ENCODE measurements around the gene GARNL3. TPM values are rescaled to one million over a fixed set of nuclear protein-coding genes. Genes with fewer than 3 reads are reported as not detected.

Gene GARNL3
- total and polyA plus RNA-seq, 2 of the 13 experiments (the other 11 are each of a cell fraction or from before 2014, with no cell fraction given) = 3.9 to 11.0 TPM

DNA sequence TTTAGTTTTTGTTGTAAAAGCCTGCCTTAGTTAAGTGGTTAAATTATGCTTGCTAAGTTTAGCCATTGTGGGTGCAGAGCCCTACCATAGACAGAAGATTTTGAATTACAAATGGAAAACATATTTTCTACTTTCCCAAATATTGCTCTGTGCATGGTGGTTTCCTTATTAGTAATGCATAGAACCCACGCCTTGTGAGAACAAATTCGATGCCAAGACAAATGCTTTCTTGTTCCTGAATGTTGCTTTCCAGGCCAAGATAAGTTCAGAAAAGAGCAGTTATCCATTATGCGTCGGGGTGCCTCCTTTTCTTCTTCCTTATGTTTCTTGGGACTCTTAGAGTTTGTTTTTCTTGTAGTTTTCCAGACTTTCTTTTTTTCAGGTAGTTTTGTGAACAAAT lies 31.0 kb upstream of the GARNL3 start:
- Histone ChIP-seq H3K36me3 (replicated peaks in 1 of 2; ENCODE audit: control insufficient read depth in 1 of 2, insufficient read depth in 2 of 2, low read length in 2 of 2) (peaks cover 0 to 3% of the 10 kb centered on the region in 2 experiments; a peak in 1 of 5 replicates), H3K4me1 (ENCODE audit: insufficient read depth, low read length) (no peaks in the 10 kb centered on the region), H2AFZ (ENCODE audit: low read length) (no peak overlapping the region), H3K27ac (ENCODE audit: extremely low read length, insufficient read depth, low read length) (no peak overlapping the region), H3K4me2 (ENCODE audit: low read depth, low read length) (no peak overlapping the region), H3K9ac (ENCODE audit: insufficient read depth, low read depth, low read length) (no peak overlapping the region), H4K20me1 (ENCODE audit: insufficient read depth, low read length) (no peaks in the 10 kb centered on the region), H3K9me3 (ENCODE audit: low read length) (no peaks in the 10 kb centered on the region), H3K27me3 (ENCODE audit: control insufficient read depth in 1 of 2, insufficient read depth in 2 of 2, low read length in 2 of 2) (no peaks in the 10 kb centered on the region), H3K79me2 (ENCODE audit: insufficient read depth, low read length) (no peaks in the 10 kb centered on the region), H3K4me3 (replicated peaks in 1 of 3; ENCODE audit: insufficient read depth in 1 of 3, low read depth in 2 of 3, low read length in 3 of 3) (no peak overlapping the region)
- FAIRE-seq (no peak), DNase-seq (ENCODE audit: low spot score) (no peak), ATAC-seq (no peak)
- no TSS peak for BruUV-seq (replicated peaks)
- in situ Hi-C loops (cut with HindIII; ENCODE audit: extremely low pct_ligation_motif_present, low pct_unique_long_range_greater_than_20kb) = no loop called here
- ChIA-PET POLR2A (no interaction called here), CTCF (ENCODE audit: low intra/inter-chr PET ratio, low total read pairs) (no interaction called here)
- intact Hi-C loops (cut with micrococcal nuclease; ENCODE audit: unreplicated experiment) = no loop called here
- WGBS (ENCODE audit: low lambda C conversion rate) = 99% methylated on average over 4 of the region's 4 CpGs
- TF ChIP-seq ZNF564 (CRISPR knock-in tag; IDR thresholded peaks at IDR 0.05) = no peak
- TF ChIP-seq ISL2 (CRISPR knock-in tag; IDR thresholded peaks at IDR 0.05) = no peak
- no peak for TF ChIP-seq POLR2G (IDR thresholded peaks at IDR 0.05; ENCODE audit: low read depth, low read length)

GRCh38 chr9:127233989-127234388 lies 30.6 kb upstream of the GARNL3 start:
- CTCF ChIA-PET (ENCODE audit: low intra/inter-chr PET ratio, low total read pairs) = no interaction called here
- no peaks in the 10 kb centered on the region for H3K4me1 ChIP-seq (ENCODE audit: insufficient read depth, low read length)
- no peak overlapping the region for H3K27ac ChIP-seq (ENCODE audit: extremely low read length, insufficient read depth, low read length)
- intact Hi-C loops (cut with micrococcal nuclease; ENCODE audit: unreplicated experiment) = no loop called here
- WGBS (ENCODE audit: low lambda C conversion rate) = 100% methylated on average over 1 of the region's 1 CpG
- H3K79me2 ChIP-seq (ENCODE audit: insufficient read depth, low read length) = no peaks in the 10 kb centered on the region
- POLR2A ChIA-PET = no interaction called here
- FAIRE-seq = no peak
- no peak overlapping the region for H3K4me3 ChIP-seq (replicated peaks in 1 of 3; ENCODE audit: insufficient read depth in 1 of 3, low read depth in 2 of 3, low read length in 3 of 3)
- no peak for DNase-seq (ENCODE audit: low spot score)
- in situ Hi-C loops (cut with HindIII; ENCODE audit: extremely low pct_ligation_motif_present, low pct_unique_long_range_greater_than_20kb) = no loop called here
- H3K36me3 ChIP-seq (replicated peaks in 1 of 2; ENCODE audit: control insufficient read depth in 1 of 2, insufficient read depth in 2 of 2, low read length in 2 of 2) = peaks cover 0 to 3% of the 10 kb centered on the region in 2 experiments; a peak in 1 of 5 replicates
- BruUV-seq (replicated peaks) = no TSS peak
- H4K20me1 ChIP-seq (ENCODE audit: insufficient read depth, low read length) = no peaks in the 10 kb centered on the region
- H2AFZ ChIP-seq (ENCODE audit: low read length) = no peak overlapping the region
- H3K9me3 ChIP-seq (ENCODE audit: low read length) = no peaks in the 10 kb centered on the region
- ATAC-seq = no peak
- H3K9ac ChIP-seq (ENCODE audit: insufficient read depth, low read depth, low read length) = no peak overlapping the region
- no peaks in the 10 kb centered on the region for H3K27me3 ChIP-seq (ENCODE audit: control insufficient read depth in 1 of 2, insufficient read depth in 2 of 2, low read length in 2 of 2)
- H3K4me2 ChIP-seq (ENCODE audit: low read depth, low read length) = no peak overlapping the region
- TF ChIP-seq ZBTB49 (CRISPR knock-in tag; IDR thresholded peaks at IDR 0.05; ENCODE audit: borderline replicate concordance) = no peak
- TF ChIP-seq NPAS2 (CRISPR knock-in tag; IDR thresholded peaks at IDR 0.05; ENCODE audit: borderline replicate concordance) = no peak
- no peak for TF ChIP-seq ZNF460 (CRISPR knock-in tag; IDR thresholded peaks at IDR 0.05; ENCODE audit: borderline replicate concordance)
- TF ChIP-seq PHF5A (CRISPR knock-in tag; IDR thresholded peaks at IDR 0.05; ENCODE audit: low read depth, unreplicated experiment) = no peak
- TF ChIP-seq SIN3B (IDR thresholded peaks at IDR 0.05; ENCODE audit: low read length) = no peak
- TF ChIP-seq, protein P1, sequence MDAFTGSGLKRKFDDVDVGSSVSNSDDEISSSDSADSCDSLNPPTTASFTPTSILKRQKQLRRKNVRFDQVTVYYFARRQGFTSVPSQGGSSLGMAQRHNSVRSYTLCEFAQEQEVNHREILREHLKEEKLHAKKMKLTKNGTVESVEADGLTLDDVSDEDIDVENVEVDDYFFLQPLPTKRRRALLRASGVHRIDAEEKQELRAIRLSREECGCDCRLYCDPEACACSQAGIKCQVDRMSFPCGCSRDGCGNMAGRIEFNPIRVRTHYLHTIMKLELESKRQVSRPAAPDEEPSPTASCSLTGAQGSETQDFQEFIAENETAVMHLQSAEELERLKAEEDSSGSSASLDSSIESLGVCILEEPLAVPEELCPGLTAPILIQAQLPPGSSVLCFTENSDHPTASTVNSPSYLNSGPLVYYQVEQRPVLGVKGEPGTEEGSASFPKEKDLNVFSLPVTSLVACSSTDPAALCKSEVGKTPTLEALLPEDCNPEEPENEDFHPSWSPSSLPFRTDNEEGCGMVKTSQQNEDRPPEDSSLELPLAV (CRISPR knock-in tag; conservative IDR thresholded peaks at IDR 0.05; ENCODE audit: low read depth) = no peak
- TF ChIP-seq ZNF230 (CRISPR knock-in tag; IDR thresholded peaks at IDR 0.05) = no peak
- TF ChIP-seq ZNF607 (CRISPR knock-in tag; IDR thresholded peaks at IDR 0.05; ENCODE audit: borderline replicate concordance) = no peak
- no peak for TF ChIP-seq ZNF670 (CRISPR knock-in tag; IDR thresholded peaks at IDR 0.05; ENCODE audit: borderline replicate concordance)
- TF ChIP-seq MAX (IDR thresholded peaks at IDR 0.05) = no peak
- no peak for TF ChIP-seq ZSCAN25 (CRISPR knock-in tag; IDR thresholded peaks at IDR 0.05)
